ENCODE measurements around the gene KCNAB1. TPM values are rescaled to one million over a fixed set of nuclear protein-coding genes. Genes with fewer than 3 reads are reported as not detected.

Gene KCNAB1
- total and polyA plus RNA-seq, 2 donors (not counting 3 experiments of a cell fraction or from before 2014, with no cell fraction given) = 0.21 TPM; not detected in 1

DNA sequence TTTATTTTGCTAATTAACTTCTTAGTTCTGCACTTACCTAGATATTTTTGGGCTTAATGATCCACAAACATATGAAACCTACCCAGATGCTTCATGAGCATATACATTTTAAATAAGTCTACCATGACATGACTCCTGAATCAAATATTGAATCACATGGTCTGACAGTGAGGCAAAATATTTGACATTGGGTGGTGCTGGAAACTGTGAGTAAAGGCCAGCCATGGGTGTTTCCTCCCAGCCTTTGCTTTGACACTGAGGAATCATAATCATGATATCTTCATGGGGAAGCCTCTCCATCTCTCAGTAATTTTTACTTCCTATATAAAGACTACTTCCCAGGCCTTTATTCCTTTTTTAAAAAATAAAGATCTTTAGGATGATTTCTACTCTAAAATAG lies 457.4 kb downstream of the KCNAB1 start:
- CTCF ChIA-PET = no interaction called here
- no peak overlapping the region for H3K9ac ChIP-seq (replicated peaks; ENCODE audit: extremely low read depth, insufficient read depth, low read length)
- H3K4me2 ChIP-seq (ENCODE audit: insufficient read depth, low read length) = no peak overlapping the region
- H3K27me3 ChIP-seq (ENCODE audit: control insufficient read depth in 2 of 2, insufficient read depth in 2 of 2, low read length in 2 of 2) = peaks cover 3 to 16% of the 10 kb centered on the region in 2 experiments
- POLR2A ChIA-PET = no interaction called here
- DNase-seq (ENCODE audit: low read depth, low spot score) (no peak), FAIRE-seq (no peak)
- H3K4me1 ChIP-seq (ENCODE audit: control insufficient read depth, extremely low read depth, insufficient read depth, low read length) = no peaks in the 10 kb centered on the region
- no peaks in the 10 kb centered on the region for H3K36me3 ChIP-seq (ENCODE audit: control insufficient read depth in 2 of 2, extremely low read depth in 1 of 2, insufficient read depth in 2 of 2, low read length in 2 of 2)
- no TSS peak for BruUV-seq (replicated peaks)
- dilution Hi-C loops (cut with MboI; ENCODE audit: extremely low pct_ligation_motif_present, low sequenced_read_pairs) = no loop called here
- H3K79me2 ChIP-seq (ENCODE audit: control insufficient read depth, insufficient read depth, low read length) = no peaks in the 10 kb centered on the region
- no peaks in the 10 kb centered on the region for H4K20me1 ChIP-seq (replicated peaks; ENCODE audit: control insufficient read depth, extremely low read depth, insufficient read depth, low read length)
- no peaks in the 10 kb centered on the region for H3K9me3 ChIP-seq (replicated peaks; ENCODE audit: control insufficient read depth, insufficient read depth, low read length)
- no peaks in the 10 kb centered on the region for H3K9me1 ChIP-seq (replicated peaks; ENCODE audit: control insufficient read depth, extremely low read depth, insufficient read depth, low read length)
- no peak overlapping the region for H3K27ac ChIP-seq (ENCODE audit: insufficient read depth, low read depth, low read length)
- intact Hi-C loops (cut with micrococcal nuclease) = no loop called here
- no peak overlapping the region for H3K4me3 ChIP-seq (replicated peaks in 1 of 3; ENCODE audit: insufficient read depth in 1 of 3, low read depth in 1 of 3, low read length in 3 of 3)
- no peak for TF ChIP-seq MYC (IDR thresholded peaks at IDR 0.05; ENCODE audit: low read depth, low read length)
- TF ChIP-seq POLR2A (IDR thresholded peaks at IDR 0.05; ENCODE audit: low read depth, low read length) = no peak
- TF ChIP-seq GATA2 (IDR thresholded peaks at IDR 0.05; ENCODE audit: insufficient read depth, insufficient read length, low read depth, low read length) = no peak
- TF ChIP-seq, protein P1, sequence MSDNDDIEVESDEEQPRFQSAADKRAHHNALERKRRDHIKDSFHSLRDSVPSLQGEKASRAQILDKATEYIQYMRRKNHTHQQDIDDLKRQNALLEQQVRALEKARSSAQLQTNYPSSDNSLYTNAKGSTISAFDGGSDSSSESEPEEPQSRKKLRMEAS (IDR thresholded peaks at IDR 0.05; ENCODE audit: insufficient read depth, insufficient read length) = no peak
- no peak for TF ChIP-seq JUN (IDR thresholded peaks at IDR 0.05; ENCODE audit: borderline replicate concordance, insufficient read depth, insufficient read length, low read depth)
- TF ChIP-seq FOS (IDR thresholded peaks at IDR 0.05; ENCODE audit: borderline replicate concordance, insufficient read depth, low read length) = no peak
- TF ChIP-seq, protein P2, sequence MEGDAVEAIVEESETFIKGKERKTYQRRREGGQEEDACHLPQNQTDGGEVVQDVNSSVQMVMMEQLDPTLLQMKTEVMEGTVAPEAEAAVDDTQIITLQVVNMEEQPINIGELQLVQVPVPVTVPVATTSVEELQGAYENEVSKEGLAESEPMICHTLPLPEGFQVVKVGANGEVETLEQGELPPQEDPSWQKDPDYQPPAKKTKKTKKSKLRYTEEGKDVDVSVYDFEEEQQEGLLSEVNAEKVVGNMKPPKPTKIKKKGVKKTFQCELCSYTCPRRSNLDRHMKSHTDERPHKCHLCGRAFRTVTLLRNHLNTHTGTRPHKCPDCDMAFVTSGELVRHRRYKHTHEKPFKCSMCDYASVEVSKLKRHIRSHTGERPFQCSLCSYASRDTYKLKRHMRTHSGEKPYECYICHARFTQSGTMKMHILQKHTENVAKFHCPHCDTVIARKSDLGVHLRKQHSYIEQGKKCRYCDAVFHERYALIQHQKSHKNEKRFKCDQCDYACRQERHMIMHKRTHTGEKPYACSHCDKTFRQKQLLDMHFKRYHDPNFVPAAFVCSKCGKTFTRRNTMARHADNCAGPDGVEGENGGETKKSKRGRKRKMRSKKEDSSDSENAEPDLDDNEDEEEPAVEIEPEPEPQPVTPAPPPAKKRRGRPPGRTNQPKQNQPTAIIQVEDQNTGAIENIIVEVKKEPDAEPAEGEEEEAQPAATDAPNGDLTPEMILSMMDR (IDR thresholded peaks at IDR 0.05; ENCODE audit: extremely low read depth in 1 of 2, insufficient read depth in 1 of 2, low read depth in 1 of 2, low read length in 2 of 2) = no peak
- TF ChIP-seq EZH2 (IDR thresholded peaks at IDR 0.05; ENCODE audit: borderline replicate concordance, low read depth, low read length, severe bottlenecking) = no peak
- no peak for TF ChIP-seq POLR2AphosphoS5 (IDR thresholded peaks at IDR 0.05; ENCODE audit: insufficient read depth, low read depth, low read length)
- H2AFZ ChIP-seq (ENCODE audit: low read depth, low read length) = no peak overlapping the region

Data from endothelial cell of umbilical vein (primary cell).